Heart left ventricle (tissue), 13 donors: Measurements from ENCODE around the gene YEATS2.

Source experiments
- CTCF ChIP-seq, 12 donors: fragments of 200-600 bp; sonication (generic) in 4 of 12; IDR thresholded peaks; one replicate each; pipeline versions ENCODE4 v1.5.0 to v1.8.0; 2018 to 2022; ENCODE audit warnings: antibody characterized with exemption in 12 of 12, mild to moderate bottlenecking in 5 of 12
- POLR2A ChIP-seq, 2 donors: fragments of 450-650 bp; IDR thresholded peaks; one replicate each; pipeline ENCODE4 v1.6.1; 2017; ENCODE audit warnings: antibody characterized with exemption in 2 of 2, mild to moderate bottlenecking in 2 of 2, moderate library complexity in 2 of 2
- donor health status: ischemic (EF 13 %, LVEDD 7.1; RV severe dilation, severe dysfunction).
- donor health status: DM: no; HTN: yes; CAD: no.
- donor health status: DM: no; HTN: no; CAD: no.
- donor health status: ischemic (EF 25% LVEDD 6.9; RV normal size, moderate dysfunction).
- donor health status: ischemic (EF 25% LVEDD 5.7; RV mildly dilated, moderate dysfunction).
- donor health status: ischemic (EF 35%, LVEDD 5.7; RV mildly dilated, moderate dysfunction).
- donor health status: nonischemic (EF 11% LVEDD 7.7; RV severe dilation, severe dysfunction).
- donor health status: DM: yes; HTN: yes; CAD: no.
- donor health status: PGD.
- donor health status: ischemic (EF 29% LVEDD 5.4; RV normal size, mild dysfunction).
- donor health status: nonischemic (EF 23%, LVEDD 6.1; RV moderate dilation, normal function).

- TF ChIP-seq CTCF (IDR thresholded peaks at IDR 0.05), result no peak
- no peak for TF ChIP-seq POLR2A (IDR thresholded peaks at IDR 0.05)
Measured at GRCh38 chr3:183774631-183775030, 77.0 kb downstream of the YEATS2 start.
